ENCODE data around the gene CREB3L2. TPM values are rescaled to one million over a fixed set of nuclear protein-coding genes. Genes with fewer than 3 reads are reported as not detected.

Gene CREB3L2
- total RNA-seq, 1 donor from 2014 or later: 61.8 TPM

DNA sequence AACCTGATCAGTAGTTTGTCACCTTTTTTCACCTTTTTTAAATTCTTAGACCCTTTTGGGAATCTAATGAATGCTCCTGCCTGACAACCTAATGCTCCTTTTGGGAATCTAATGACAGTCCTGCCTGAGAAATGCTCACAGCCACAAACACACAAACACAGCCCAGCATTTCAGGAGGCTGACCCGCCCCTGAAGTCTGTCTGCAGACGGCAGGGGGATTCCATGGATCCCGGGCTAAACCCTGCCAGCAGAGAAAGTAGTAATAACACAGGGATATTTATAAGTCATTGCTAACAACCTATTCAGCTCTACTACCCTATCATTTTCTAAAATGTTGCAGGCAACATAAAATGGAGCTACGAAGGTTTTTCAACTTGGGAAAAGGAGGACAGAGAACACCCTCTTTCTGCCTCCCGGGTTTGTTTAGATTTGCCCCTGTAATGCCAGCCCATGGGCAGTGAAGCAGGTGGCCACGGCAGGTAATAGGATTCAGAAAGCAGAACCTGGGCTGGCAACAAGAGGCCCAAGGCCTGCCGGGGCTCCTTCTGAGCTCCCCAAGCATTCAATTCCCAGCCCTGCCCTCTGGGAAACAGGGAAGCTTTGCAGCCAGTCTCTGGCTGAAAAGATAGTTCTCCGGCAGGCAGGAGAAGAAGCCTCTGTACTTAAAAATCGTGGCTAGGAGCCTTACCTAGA is 65.2 kb downstream of the CREB3L2 start:
- no peak for ATAC-seq
- intact Hi-C loops (cut with DNase I): no loop called here
- H3K27me3 ChIP-seq: no peaks in the 10 kb centered on the region

DNA sequence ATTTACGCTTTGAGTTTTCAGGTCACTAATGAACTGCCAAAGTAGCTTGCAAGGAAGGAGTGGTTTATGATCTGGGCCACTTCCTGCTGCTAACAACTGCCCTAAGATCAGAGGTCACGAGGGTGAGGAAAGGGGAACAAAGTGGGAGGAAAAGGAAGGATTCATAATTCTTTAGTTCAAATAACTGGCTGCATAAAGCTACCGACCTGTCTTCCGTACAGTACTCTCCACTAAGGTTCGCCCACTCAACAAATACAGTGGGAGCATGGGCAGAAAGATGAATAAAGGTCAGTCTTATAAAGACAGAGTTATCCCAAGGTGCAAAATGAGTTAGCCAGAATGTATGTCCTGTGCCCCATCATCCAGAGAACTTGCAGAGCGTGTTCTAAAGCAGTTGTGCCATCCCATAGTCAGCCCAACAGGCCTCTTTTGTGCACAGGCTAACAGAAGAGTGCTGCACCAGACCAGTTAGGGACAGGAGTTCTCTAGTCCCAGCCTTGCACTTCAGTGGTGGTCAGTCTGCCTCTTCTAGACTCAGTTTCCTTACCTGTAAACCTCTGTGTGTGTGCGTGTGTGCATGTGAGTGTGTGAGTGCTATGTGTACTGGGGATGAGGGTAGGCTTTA is 65.9 kb downstream of the CREB3L2 start:
- H3K27me3 ChIP-seq: no peaks in the 10 kb centered on the region
- no peaks in the 10 kb centered on the region for H3K36me3 ChIP-seq
- peaks cover 57% of the 10 kb centered on the region for H3K4me1 ChIP-seq
- no peaks in the 10 kb centered on the region for H3K9me3 ChIP-seq
- TF ChIP-seq CTCF (IDR thresholded peaks at IDR 0.05): no peak
- DNase-seq: no peak
- H3K4me3 ChIP-seq: peak overlapping the region; percentile 23
- H3K27ac ChIP-seq: peak overlapping the region; percentile 63
- intact Hi-C loops (cut with DNase I): no loop called here
- peak; percentile 80 for ATAC-seq

More for the DNA sequence above, 65.2 kb downstream of the CREB3L2 start:
- H3K36me3 ChIP-seq: no peaks in the 10 kb centered on the region
- H3K27ac ChIP-seq: peak overlapping the region; percentile 63
- no peak overlapping the region for H3K4me3 ChIP-seq
- H3K4me1 ChIP-seq: peaks cover 55% of the 10 kb centered on the region
- H3K9me3 ChIP-seq: no peaks in the 10 kb centered on the region
- no peak for TF ChIP-seq CTCF (IDR thresholded peaks at IDR 0.05)
- DNase-seq: no peak

- peaks cover 63% of the 10 kb centered on the region for H3K4me1 ChIP-seq
- ATAC-seq: no peak
- peak overlapping the region; percentile 23 for H3K4me3 ChIP-seq
- no peaks in the 10 kb centered on the region for H3K9me3 ChIP-seq
- DNase-seq: no peak
- H3K27me3 ChIP-seq: no peaks in the 10 kb centered on the region
- intact Hi-C loops (cut with DNase I): no loop called here
- no peaks in the 10 kb centered on the region for H3K36me3 ChIP-seq
- TF ChIP-seq CTCF (IDR thresholded peaks at IDR 0.05): no peak
- peak overlapping the region; percentile 63 for H3K27ac ChIP-seq
Observed at GRCh38 chr7:137934941-137935883, 66.7 kb downstream of the CREB3L2 start.

DNA sequence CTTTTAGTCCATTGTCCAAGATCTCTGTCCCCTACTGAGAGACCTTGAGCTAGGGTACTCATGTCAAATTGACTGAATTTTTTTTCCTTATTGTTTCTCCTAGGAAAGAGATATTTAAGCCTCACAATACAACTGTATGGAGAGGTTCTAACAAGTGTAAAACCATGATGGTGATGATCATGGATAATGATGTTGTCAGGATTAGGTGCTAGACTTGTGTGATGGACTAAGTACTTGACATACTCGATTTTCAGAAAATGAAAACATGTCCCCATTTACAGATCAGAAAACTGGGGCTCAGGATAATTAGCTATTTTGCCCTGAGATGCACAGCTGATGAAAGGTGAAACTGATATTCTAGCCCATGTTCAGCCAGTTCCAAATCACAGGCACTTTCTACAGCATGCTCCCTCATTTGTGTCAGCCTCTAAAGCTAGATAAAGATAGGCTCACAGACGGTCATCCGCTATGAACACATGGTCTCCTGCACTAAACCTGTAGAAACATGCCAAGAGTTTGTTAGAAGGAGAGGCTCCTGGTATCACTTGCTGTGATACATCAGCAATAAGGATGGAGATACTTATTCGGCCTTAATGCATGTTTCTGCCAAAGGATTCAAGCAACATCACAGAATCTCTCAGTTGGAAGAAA is 67.6 kb downstream of the CREB3L2 start:
- peak overlapping the region; percentile 63 for H3K27ac ChIP-seq
- no peaks in the 10 kb centered on the region for H3K9me3 ChIP-seq
- H3K36me3 ChIP-seq: no peaks in the 10 kb centered on the region
- intact Hi-C loops (cut with DNase I): no loop called here
- H3K4me3 ChIP-seq: peak overlapping the region; percentile 23
- no peak for TF ChIP-seq CTCF (IDR thresholded peaks at IDR 0.05)
- H3K4me1 ChIP-seq: peaks cover 63% of the 10 kb centered on the region
- DNase-seq (no peak), ATAC-seq (no peak)
- H3K27me3 ChIP-seq: no peaks in the 10 kb centered on the region

DNA sequence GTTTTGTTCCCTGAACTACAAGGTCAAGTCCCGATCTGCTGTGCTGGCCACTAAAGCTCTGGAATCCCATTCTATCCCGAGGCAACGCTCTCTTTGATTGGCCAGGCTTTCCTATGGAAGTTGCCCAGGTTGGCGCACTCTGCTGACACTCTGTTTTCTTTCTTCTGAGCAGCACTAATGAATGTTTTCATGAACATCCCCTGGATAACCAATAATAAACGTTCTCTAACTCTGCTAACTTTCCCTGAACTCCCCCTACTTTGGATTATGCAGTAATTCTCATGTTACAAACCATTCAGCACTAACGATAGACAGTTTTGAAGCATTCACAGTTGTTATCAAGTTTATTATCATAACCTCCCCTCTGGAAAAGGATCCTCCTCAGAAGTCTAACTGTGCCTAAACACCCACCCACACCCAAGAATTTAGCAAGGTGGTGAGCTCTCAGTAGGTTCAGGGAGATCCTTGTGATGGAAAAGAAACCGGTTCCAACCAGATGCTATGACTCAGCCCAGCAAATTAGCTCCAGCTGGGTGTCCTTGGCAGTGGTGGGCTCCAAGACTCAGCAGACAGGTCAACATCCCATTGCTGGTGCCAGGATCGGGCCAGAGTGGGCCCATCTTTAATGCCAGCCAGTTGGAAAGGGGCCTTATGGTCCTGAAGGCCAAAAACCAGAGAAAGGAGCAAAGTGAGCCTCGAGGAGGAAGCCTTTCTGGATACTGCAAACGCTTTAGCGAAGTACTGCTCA is 68.4 kb downstream of the CREB3L2 start:
- intact Hi-C loops (cut with DNase I): no loop called here
- peaks cover 63% of the 10 kb centered on the region for H3K4me1 ChIP-seq

More for the DNA sequence above, 68.4 kb downstream of the CREB3L2 start:
- no peak for ATAC-seq
- no peak overlapping the region for H3K4me3 ChIP-seq
- H3K36me3 ChIP-seq: no peaks in the 10 kb centered on the region
- no peaks in the 10 kb centered on the region for H3K27me3 ChIP-seq
- H3K9me3 ChIP-seq: no peaks in the 10 kb centered on the region
- H3K27ac ChIP-seq: peak overlapping the region; percentile 63
- DNase-seq: no peak
- TF ChIP-seq CTCF (IDR thresholded peaks at IDR 0.05): no peak
